Heart right ventricle (tissue), 16 donors: Measurements from ENCODE around the gene PCDHGA10. TPM values are rescaled to one million over a fixed set of nuclear protein-coding genes. Genes with fewer than 3 reads are reported as not detected.

Experiments
- ATAC-seq, 8 donors: fragments of 200-7000 bp; cut with Tn5 transposase; one replicate each; pipeline ENCODE4 v1.9.1; 2020; ENCODE audit warnings: mild to moderate bottlenecking in 8 of 8, moderate library complexity in 8 of 8, moderate number of reproducible peaks in 1 of 8
- DNase-seq, 2 donors: peaks; one replicate each; pipeline ENCODE4 v3.0.0-alpha.2; 2020
- H3K27ac ChIP-seq, 10 donors: fragments of 200-600 bp; sonication (generic) in 2 of 10; one replicate each; pipeline versions ENCODE4 v1.5.0 to v1.8.0; 2020 to 2022; ENCODE audit warnings: mild to moderate bottlenecking in 3 of 10
- H3K27me3 ChIP-seq, 7 donors: fragments of 200-600 bp; one replicate each; pipeline ENCODE4 v1.8.0; 2021 to 2022; ENCODE audit warnings: mild to moderate bottlenecking in 2 of 7
- H3K36me3 ChIP-seq, 9 donors: fragments of 200-600 bp; sonication (generic) in 1 of 9; one replicate each; pipeline versions ENCODE4 v1.5.0 to v1.8.0; 2020 to 2022; ENCODE audit warnings: mild to moderate bottlenecking in 2 of 9
- H3K4me1 ChIP-seq, 9 donors: fragments of 200-600 bp; sonication (generic) in 1 of 9; one replicate each; pipeline versions ENCODE4 v1.5.0 to v1.8.0; 2020 to 2022; ENCODE audit warnings: mild to moderate bottlenecking in 4 of 9
- H3K4me3 ChIP-seq, 10 donors: fragments of 200-600 bp; sonication (generic) in 2 of 10; one replicate each; pipeline versions ENCODE4 v1.5.0 to v1.8.0; 2020 to 2022; ENCODE audit warnings: mild to moderate bottlenecking in 7 of 10, moderate library complexity in 2 of 10
- H3K9me3 ChIP-seq, 11 donors: fragments of 200-600 bp in 10 of 11; sonication (generic) in 2 of 11; one replicate each; pipeline versions ENCODE4 v1.5.0 to v1.8.0; 2013 to 2022; ENCODE audit warnings: mild to moderate bottlenecking in 2 of 11, control low read depth in 1 of 11, moderate library complexity in 1 of 11
- WGBS, 2 donors: extraction: QIAGEN DNeasy Blood & Tissue Kit; methylation state at CpG; one replicate each; pipeline ENCODE4 v1.1.7; 2013; ENCODE audit warnings: inconsistent platforms in 1 of 2; 5-methylcytosine and 5-hydroxymethylcytosine counted together
- intact Hi-C, 10 donors: fragments of 100-400 bp; cut with DNase I; formaldehyde crosslinking; loops; one replicate each; pipeline versions ENCODE4 v1.11.1 to v1.14.2; 2022
- polyA plus RNA-seq, 2 donors: library from polyadenylated mRNA; stranded (reverse); fragments of 200-250 nt; gene quantifications; one replicate each; pipeline ENCODE4 v1.2.3, GENCODE V29; 2013
- total RNA-seq, 10 donors: library from RNA; stranded (reverse); fragmentation: NEBNext Ultra II Directional in 3 of 10; extraction: Animal tissue kit (Norgen Biotek cat#: 25700) in 3 of 10; gene quantifications; one replicate each; pipeline versions ENCODE4 v1.2.1 to v1.2.4, GENCODE V29; 2021 to 2023
- TF ChIP-seq, protein P1 (sequence below), 9 donors: fragments of 200-600 bp; sonication (generic) in 2 of 9; IDR thresholded peaks; one replicate each; pipeline versions ENCODE4 v1.5.0 to v1.8.0; 2021 to 2022; ENCODE audit warnings: antibody characterized with exemption in 9 of 9, mild to moderate bottlenecking in 5 of 9, moderate library complexity in 1 of 9
- donor health status: Arrhythmogenic right ventricular cardiomyopathy.
- donor health status: ischemic (EF 13 %, LVEDD 7.1; RV severe dilation, severe dysfunction).
- donor health status: healthy with polysubstance abuse.
- donor health status: DM: no; HTN: yes; CAD: no.
- donor health status: DM: no; HTN: no; CAD: no.
- donor health status: ischemic (EF 25% LVEDD 6.9; RV normal size, moderate dysfunction).
- donor health status: ischemic (EF 25% LVEDD 5.7; RV mildly dilated, moderate dysfunction).
- donor health status: healthy.
- donor health status: DM: yes; HTN: yes; CAD: no.
- donor health status: Ischemic cardiomyopathy.
- donor health status: ischemic (EF 35%, LVEDD 5.7; RV mildly dilated, moderate dysfunction).
- donor health status: nonischemic (EF 11% LVEDD 7.7; RV severe dilation, severe dysfunction).
- donor health status: DM: yes; HTN: yes; CAD: no.
- donor health status: PGD.
- donor health status: ischemic (EF 29% LVEDD 5.4; RV normal size, mild dysfunction).
- donor health status: nonischemic (EF 23%, LVEDD 6.1; RV moderate dilation, normal function).

The PCDHGA10 gene
- total and polyA plus RNA-seq, 12 donors: 0.52 to 7.8 (median 6.3) TPM

DNA sequence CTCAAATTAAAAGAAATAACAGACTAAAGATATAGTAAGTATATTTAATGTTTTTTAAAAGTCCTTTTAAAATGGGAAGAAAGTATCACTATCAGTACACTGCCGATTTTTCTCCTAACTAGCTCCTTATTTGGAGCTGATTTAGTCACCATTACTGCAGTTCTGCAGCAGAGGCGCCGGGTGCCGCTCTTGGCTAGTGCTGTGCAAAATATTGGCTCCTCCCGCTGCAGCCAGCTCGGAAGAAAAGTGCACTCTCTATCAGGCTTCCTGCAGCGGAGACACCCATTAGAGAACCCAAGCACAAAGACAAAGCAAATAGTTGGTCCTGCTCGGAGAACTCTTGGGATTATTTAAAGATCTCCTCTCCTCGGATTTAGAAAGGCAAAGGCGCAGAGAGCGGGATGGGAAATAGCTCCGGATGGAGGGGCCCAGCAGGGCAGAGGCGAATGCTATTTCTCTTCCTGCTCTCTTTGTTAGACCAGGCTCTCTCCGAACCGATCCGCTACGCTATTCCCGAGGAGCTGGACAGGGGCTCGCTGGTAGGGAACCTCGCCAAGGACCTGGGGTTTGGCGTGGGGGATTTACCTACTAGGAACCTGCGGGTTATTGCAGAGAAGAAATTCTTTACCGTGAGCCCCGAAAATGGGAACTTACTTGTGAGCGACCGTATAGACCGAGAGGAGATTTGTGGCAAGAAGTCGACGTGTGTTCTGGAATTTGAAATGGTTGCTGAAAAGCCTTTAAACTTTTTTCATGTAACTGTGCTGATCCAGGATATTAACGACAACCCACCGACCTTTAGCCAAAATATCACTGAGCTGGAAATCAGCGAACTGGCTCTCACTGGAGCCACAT is 42.6 kb upstream of the PCDHGA10 start, which contains the start of gene PCDHGB3:
TSS of gene PCDHGB3 (plus strand) at position 249 of the 855 bp plus-strand sequence. CDS start at position 402, 153 bp downstream.
- 19 to 24% methylated on average over 32 of the region's 32 CpGs for WGBS, 2 donors
- H3K9me3 ChIP-seq: peaks cover 0 to 100% (median 55%) of the 10 kb centered on the region in 11 donors
- intact Hi-C loops: loop anchor here in 1 of 10 donors (2.0 kb wide), 1 partner anchor 27 kb away; the partner anchor contains the start of gene PCDHGA3
- peaks cover 0 to 39% (median 0%) of the 10 kb centered on the region in 9 donors for H3K4me1 ChIP-seq
- H3K4me3 ChIP-seq: peak within 1 kb of the TSS in 7 of 10 donors; percentile 6 to 43 (median 37)
- DNase-seq (no peak), ATAC-seq (peak; percentile 80 to 94 (median 88))
- TF ChIP-seq, protein P1, sequence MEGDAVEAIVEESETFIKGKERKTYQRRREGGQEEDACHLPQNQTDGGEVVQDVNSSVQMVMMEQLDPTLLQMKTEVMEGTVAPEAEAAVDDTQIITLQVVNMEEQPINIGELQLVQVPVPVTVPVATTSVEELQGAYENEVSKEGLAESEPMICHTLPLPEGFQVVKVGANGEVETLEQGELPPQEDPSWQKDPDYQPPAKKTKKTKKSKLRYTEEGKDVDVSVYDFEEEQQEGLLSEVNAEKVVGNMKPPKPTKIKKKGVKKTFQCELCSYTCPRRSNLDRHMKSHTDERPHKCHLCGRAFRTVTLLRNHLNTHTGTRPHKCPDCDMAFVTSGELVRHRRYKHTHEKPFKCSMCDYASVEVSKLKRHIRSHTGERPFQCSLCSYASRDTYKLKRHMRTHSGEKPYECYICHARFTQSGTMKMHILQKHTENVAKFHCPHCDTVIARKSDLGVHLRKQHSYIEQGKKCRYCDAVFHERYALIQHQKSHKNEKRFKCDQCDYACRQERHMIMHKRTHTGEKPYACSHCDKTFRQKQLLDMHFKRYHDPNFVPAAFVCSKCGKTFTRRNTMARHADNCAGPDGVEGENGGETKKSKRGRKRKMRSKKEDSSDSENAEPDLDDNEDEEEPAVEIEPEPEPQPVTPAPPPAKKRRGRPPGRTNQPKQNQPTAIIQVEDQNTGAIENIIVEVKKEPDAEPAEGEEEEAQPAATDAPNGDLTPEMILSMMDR (IDR thresholded peaks at IDR 0.05): peak in 7 of 9 donors; percentile 31 to 62 (median 43)
- H3K27me3 ChIP-seq: peaks cover 0 to 81% (median 0%) of the 10 kb centered on the region in 7 donors
- peaks cover 0 to 36% (median 0%) of the 10 kb centered on the region in 9 donors for H3K36me3 ChIP-seq
- H3K27ac ChIP-seq: peak within 1 kb of the TSS in 4 of 10 donors; percentile 21 to 57 (median 44)

DNA sequence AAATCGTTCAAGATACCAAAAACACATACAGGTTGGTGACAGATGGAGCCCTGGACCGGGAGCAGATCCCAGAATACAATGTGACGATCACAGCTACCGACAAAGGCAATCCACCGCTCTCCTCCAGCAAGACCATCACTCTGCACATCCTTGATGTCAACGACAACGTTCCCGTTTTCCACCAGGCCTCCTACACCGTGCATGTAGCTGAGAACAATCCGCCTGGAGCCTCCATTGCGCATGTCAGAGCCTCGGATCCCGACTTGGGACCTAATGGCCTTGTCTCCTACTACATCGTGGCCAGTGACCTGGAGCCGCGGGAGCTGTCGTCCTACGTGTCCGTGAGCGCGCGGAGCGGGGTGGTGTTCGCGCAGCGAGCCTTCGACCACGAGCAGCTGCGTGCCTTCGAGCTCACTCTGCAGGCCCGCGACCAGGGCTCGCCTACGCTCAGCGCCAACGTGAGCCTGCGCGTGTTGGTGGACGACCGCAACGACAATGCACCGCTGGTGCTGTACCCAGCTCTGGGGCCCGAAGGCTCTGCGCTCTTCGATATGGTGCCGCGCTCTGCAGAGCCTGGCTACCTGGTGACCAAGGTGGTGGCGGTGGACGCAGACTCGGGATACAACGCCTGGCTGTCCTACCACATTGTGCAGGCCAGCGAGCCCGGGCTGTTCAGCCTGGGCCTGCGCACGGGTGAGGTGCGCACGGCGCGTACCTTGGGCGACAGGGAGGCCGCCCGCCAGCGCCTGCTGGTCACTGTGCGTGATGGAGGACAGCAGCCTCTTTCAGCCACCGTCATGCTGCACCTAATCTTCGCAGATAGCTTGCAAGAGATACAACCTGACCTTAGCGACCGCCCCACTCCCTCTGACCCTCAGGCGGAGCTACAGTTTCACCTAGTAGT is 41.0 kb upstream of the PCDHGA10 start:
- TF ChIP-seq, protein P1 (IDR thresholded peaks at IDR 0.05): no peak
- peak in 4 of 8 donors; percentile 11 to 67 (median 42) for ATAC-seq
- peaks cover 0 to 39% (median 0%) of the 10 kb centered on the region in 9 donors for H3K4me1 ChIP-seq
- H3K27ac ChIP-seq: no peak overlapping the region
- peaks cover 0 to 28% (median 0%) of the 10 kb centered on the region in 9 donors for H3K36me3 ChIP-seq
- 32 to 35% methylated on average over 69 of the region's 69 CpGs for WGBS, 2 donors
- intact Hi-C loops: no loop called here
- H3K27me3 ChIP-seq: peaks cover 0 to 65% (median 0%) of the 10 kb centered on the region in 7 donors
- DNase-seq: no peak
- H3K4me3 ChIP-seq: no peak overlapping the region
- H3K9me3 ChIP-seq: peaks cover 0 to 99% (median 63%) of the 10 kb centered on the region in 11 donors

DNA sequence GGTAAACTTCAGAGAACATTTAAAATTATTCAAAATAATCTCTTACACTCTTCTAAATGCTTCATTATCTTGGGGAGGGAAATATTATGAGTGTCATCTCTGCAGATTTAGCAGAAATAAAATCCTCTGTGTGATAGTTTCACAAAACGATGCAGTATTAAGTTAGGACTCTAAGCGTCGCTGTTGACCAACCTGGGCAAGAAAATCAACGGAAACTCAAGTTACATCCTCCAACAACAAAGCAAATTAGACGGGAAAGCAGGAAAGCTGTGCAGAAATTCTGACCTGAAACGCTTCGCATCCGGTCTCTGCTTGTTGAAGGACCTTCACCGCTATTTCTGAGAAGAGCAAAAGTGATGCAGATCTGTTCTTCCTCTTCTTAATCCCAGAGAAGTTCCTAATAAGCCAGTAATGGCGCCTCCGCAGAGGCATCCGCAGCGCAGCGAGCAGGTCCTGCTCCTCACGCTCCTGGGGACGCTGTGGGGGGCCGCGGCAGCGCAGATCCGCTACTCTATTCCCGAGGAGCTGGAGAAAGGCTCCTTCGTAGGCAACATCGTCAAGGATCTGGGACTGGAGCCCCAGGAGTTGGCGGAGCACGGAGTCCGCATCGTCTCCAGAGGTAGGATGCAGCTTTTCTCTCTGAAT is 39.0 kb upstream of the PCDHGA10 start, which contains the start of gene PCDHGA6:
TSS of gene PCDHGA6 (plus strand) at position 219 of the 645 bp plus-strand sequence. CDS start at position 412, 193 bp downstream.
- intact Hi-C loops: no loop called here
- Histone ChIP-seq H3K9me3 (peaks cover 0 to 99% (median 64%) of the 10 kb centered on the region in 11 donors), H3K27ac (peak within 1 kb of the TSS in 1 of 10 donors; percentile 8), H3K27me3 (peaks cover 0 to 58% (median 0%) of the 10 kb centered on the region in 7 donors), H3K36me3 (peaks cover 0 to 43% (median 0%) of the 10 kb centered on the region in 9 donors), H3K4me3 (peak within 1 kb of the TSS in 8 of 10 donors; percentile 13 to 36 (median 23)), H3K4me1 (peaks cover 0 to 39% (median 0%) of the 10 kb centered on the region in 9 donors)
- TF ChIP-seq, protein P1 (IDR thresholded peaks at IDR 0.05): peak in 8 of 9 donors; percentile 20 to 53 (median 43)
- no peak for DNase-seq
- WGBS, 2 donors: 25 to 27% methylated on average over 27 of the region's 27 CpGs
- ATAC-seq: no peak
